Esophagus squamous epithelium (tissue), 4 donors: Measurements from ENCODE around the gene CAVIN2.

Experiments used
- CTCF ChIP-seq, 6 experiments: fragments of 450-650 bp in 4 of 6; fragments of 200-600 bp in 2 of 6; sonication (generic) in 2 of 6; IDR thresholded peaks; one replicate each; pipeline ENCODE4 v1.5.1; 2016 to 2019; ENCODE audit warnings: antibody characterized with exemption in 6 of 6, mild to moderate bottlenecking in 4 of 6, moderate library complexity in 4 of 6
- POLR2A ChIP-seq, 4 donors: fragments of 450-650 bp; IDR thresholded peaks; one replicate each; pipeline ENCODE4 v1.6.1; 2017; ENCODE audit warnings: antibody characterized with exemption in 4 of 4, mild to moderate bottlenecking in 4 of 4, moderate library complexity in 3 of 4

DNA sequence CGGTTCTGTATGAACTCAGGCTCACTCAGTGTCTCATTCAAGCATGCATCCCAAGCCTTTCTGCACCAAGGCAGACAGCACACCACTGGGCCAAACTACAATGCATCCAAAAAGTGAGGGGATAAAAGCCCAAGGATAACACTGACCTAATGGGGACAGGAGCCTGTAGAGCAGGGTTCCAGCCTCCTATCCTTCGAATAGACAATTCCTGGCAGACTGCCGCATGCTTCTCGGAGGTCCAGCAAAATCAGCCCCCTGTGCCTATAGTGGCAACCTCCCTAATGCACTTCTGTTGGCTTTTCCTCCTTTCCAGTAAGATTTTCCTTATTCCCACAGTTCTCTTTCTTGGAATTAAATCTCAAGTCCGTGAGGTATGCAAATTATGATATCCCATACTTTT is 44.8 kb upstream of the CAVIN2 start:
- TF ChIP-seq CTCF (IDR thresholded peaks at IDR 0.05): no peak
- no peak for TF ChIP-seq POLR2A (IDR thresholded peaks at IDR 0.05)
